Gastrocnemius medialis (tissue), 4 donors: Measurements from ENCODE around the gene MSL1.

Experiments used
- CTCF ChIP-seq, 5 experiments: fragments of 450-650 bp in 3 of 5; fragments of 200-600 bp in 2 of 5; sonication (generic) in 2 of 5; IDR thresholded peaks in 4 of 5; conservative IDR thresholded peaks in 1 of 5; 1 replicate in 4 of 5; 2 replicates in 1 of 5; pipeline ENCODE4 v1.5.1; 2016 to 2019; ENCODE audit warnings: antibody characterized with exemption in 5 of 5, mild to moderate bottlenecking in 3 of 5, moderate library complexity in 3 of 5
- POLR2A ChIP-seq, 2 donors: fragments of 450-650 bp; IDR thresholded peaks; one replicate each; pipeline ENCODE4 v1.6.1; 2017; ENCODE audit warnings: antibody characterized with exemption in 2 of 2, mild to moderate bottlenecking in 2 of 2, moderate library complexity in 2 of 2

GRCh38 chr17:40167685-40168261 is 46.0 kb downstream of the MSL1 start:
- no peak for TF ChIP-seq POLR2A (IDR thresholded peaks at IDR 0.05)
- no peak for TF ChIP-seq CTCF (IDR thresholded peaks at IDR 0.05 in 4 of 5, conservative IDR thresholded peaks at IDR 0.05 in 1 of 5)
